GM12891 (cell line): Measurements from ENCODE around the gene DCLK1.

Experiments
- DNase-seq: peaks from one replicate; pipeline ENCODE4 v3.0.0; 2011; ENCODE audit warnings: low spot score; ENCODE audit not compliant: insufficient read length
- FAIRE-seq: peaks from 2 replicates; lab custom pipeline; 2011; peaks lifted over from hg19 to GRCh38; lab: Jason Lieb, UNC
- PAX5 ChIP-seq: IDR thresholded peaks from 2 replicates; pipeline ENCODE4 v1.6.1; 2011; ENCODE audit warnings: low read length, moderate library complexity, mild to moderate bottlenecking; ENCODE audit not compliant: insufficient read depth, severe bottlenecking
- POLR2A ChIP-seq: IDR thresholded peaks from 2 replicates; pipeline ENCODE4 v1.6.1; 2011; ENCODE audit warnings: low read depth, low read length, control low read depth
- POLR2AphosphoS5 ChIP-seq: IDR thresholded peaks from 2 replicates; pipeline ENCODE4 v1.6.1; 2011; ENCODE audit warnings: low read depth, low read length, control low read depth
- POU2F2 ChIP-seq: IDR thresholded peaks from 2 replicates; pipeline ENCODE4 v1.6.1; 2011; ENCODE audit warnings: low read depth, mild to moderate bottlenecking, control low read depth, low read length, moderate library complexity
- SPI1 ChIP-seq: IDR thresholded peaks from 2 replicates; pipeline ENCODE4 v1.6.1; 2011; ENCODE audit warnings: low read depth, low read length, control low read depth
- TAF1 ChIP-seq: IDR thresholded peaks from 2 replicates; pipeline ENCODE4 v1.6.1; 2011; ENCODE audit warnings: low read depth, low read length, control low read depth

DCLK1 gene

DNA sequence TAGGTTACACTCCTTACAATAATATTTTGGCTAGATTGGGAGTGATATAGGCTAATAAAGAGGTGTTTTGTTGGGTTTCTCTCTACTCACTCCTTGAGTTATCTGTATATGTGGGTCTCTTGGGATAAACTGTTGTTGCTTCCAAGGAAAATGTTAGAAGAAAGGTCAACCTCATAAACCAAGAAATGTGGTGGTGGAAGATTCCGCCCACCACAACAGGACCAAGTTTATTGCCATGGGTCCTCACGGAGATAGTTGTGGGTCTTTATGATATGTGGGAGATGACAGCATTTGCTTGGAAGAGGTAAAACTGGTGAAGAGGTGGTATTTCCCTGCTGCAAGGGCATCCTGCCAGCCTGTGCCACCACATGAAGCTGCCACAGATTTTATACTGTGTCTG lies 259.6 kb downstream of the DCLK1 start:
- TF ChIP-seq PAX5: no peak
- no peak for TF ChIP-seq POLR2AphosphoS5
- no peak for TF ChIP-seq POU2F2
- no peak for TF ChIP-seq SPI1
- TF ChIP-seq POLR2A: no peak
- no peak for TF ChIP-seq TAF1
- FAIRE-seq (no peak), DNase-seq (no peak)

DNA sequence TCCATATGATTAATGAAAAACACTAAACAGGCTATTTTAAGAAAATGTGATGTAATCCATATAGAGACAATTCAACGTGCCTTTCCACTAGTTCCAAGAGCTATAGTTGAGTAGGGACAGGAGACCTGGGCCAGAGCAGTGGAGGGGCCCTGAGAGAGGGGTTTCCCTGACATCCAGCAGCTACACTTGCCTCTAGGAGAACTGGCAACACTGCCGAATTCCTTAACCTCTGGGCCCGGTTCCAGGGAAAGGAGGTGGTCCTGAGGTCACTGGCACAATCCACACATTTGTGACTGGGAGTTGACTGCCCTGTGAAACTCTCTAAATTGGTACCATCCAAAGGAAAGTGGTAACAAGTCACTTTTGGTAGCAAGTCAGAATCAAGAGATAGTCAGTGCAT lies 264.4 kb downstream of the DCLK1 start:
- no peak for FAIRE-seq
- TF ChIP-seq POLR2A: no peak
- no peak for TF ChIP-seq PAX5
- no peak for TF ChIP-seq POLR2AphosphoS5
- no peak for TF ChIP-seq SPI1
- TF ChIP-seq POU2F2: no peak
- no peak for TF ChIP-seq TAF1

DNA sequence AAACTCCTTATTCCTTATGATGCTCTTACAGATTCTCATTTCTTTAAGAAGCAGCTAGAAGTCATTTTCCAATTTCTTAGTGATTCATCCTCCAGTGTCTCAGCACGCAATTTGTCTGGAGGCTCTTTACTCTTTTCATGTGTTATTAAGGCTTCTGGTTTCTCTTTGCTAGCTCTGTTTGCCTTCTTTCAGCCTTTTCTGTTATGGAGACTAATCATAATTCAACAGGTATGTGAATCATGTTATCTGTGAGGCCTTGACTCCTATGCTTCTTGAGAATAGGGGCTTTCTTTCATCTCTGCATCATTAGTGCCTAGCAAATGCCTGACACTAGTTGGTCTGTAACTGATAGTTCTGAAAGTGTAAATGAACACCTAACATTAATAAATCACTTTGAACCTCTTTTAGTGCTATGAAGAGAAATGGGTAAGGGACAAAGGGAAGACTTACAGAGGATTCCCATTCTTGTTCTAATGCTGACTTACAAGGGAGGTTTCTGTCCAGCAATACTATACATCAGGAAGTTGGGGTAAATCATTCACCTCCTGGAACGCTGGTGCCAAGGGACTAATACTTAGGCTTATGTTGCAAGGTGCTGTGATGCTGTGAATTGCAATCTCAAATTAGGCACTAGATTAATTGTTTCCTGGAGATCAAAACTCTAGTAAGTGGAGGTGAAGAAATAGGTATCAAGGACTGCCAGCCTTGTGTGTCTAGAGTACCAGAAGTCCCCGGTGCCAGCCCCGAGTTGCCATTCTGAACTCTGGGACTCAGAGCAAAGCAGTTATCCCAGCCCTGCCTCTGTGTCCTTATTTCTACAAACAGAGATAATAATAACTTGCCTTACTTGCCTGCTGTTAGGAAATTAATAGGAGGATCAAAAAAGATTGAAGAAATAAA lies 265.6 kb downstream of the DCLK1 start:
- DNase-seq (no peak), FAIRE-seq (no peak)
- no peak for TF ChIP-seq SPI1
- TF ChIP-seq POLR2A: no peak
- no peak for TF ChIP-seq TAF1
- no peak for TF ChIP-seq POLR2AphosphoS5
- TF ChIP-seq PAX5: no peak
- TF ChIP-seq POU2F2: no peak

More for the DNA sequence above, 264.4 kb downstream of the DCLK1 start:
- no peak for DNase-seq

DNA sequence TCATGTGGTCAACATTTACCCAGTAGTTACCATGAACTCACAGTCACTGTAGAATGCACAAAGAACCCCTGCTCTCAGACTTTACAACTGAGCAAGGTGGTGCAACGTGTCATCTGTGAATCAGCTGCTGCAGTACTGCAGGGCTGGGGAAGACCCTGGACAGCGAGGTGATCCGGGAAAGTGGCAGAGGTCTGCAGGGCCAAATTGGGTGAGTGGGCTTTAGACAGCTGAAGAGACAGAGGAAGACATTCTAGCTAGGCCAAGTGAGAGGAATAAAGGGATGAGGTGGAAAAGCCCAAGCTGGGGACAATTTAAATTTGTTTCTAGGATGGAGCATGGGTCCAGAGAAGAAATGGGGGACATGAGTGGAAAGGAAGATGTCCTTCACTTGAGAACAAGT lies 270.5 kb downstream of the DCLK1 start:
- no peak for TF ChIP-seq PAX5
- no peak for TF ChIP-seq POLR2AphosphoS5
- TF ChIP-seq POLR2A: no peak
- no peak for TF ChIP-seq SPI1
- TF ChIP-seq POU2F2: no peak
- TF ChIP-seq TAF1: no peak
- FAIRE-seq (no peak), DNase-seq (no peak)

DNA sequence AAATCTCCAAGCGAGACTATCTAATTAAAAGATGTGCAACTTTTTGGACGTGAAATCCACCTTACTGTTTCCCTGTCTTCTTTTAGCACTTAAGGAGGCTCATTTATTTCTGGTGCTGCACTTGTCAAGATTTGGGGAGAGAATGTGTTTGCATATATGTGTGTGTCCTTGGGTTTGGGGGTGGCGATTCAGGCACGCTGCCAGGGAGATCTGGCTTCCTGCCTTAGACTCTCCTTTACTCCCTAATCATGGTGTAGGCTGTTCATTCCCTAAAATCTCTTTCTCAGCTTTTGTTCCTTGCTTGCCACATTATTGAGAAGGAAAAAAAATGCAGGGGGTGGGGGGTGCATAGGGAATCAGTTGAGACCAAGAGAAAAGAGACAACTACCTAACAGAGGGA lies 271.2 kb downstream of the DCLK1 start:
- TF ChIP-seq TAF1: no peak
- TF ChIP-seq POLR2A: no peak
- TF ChIP-seq POU2F2: no peak
- FAIRE-seq (no peak), DNase-seq (no peak)

DNA sequence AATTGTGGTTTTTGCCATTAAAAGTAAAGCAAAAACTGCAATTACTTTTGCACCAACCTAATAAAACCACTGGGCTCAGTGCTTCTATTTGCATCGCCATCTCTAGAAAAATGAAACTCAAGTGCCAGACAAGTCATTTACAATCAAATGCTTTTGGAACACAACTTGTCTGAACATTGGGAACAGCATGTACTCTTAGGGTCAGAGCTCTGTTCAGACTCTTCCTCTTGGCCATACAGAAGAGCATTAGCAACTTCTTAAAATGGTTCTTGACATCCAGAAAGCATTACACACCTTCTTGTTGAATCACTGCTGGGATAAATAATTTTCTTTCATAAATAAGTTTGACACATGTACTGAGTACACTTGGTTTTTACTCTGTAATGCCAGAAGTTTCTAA lies 272.5 kb downstream of the DCLK1 start:
- no peak for DNase-seq
- no peak for FAIRE-seq
- TF ChIP-seq SPI1 (no peak), POLR2A (no peak), POLR2AphosphoS5 (no peak), POU2F2 (no peak), PAX5 (no peak)

DNA sequence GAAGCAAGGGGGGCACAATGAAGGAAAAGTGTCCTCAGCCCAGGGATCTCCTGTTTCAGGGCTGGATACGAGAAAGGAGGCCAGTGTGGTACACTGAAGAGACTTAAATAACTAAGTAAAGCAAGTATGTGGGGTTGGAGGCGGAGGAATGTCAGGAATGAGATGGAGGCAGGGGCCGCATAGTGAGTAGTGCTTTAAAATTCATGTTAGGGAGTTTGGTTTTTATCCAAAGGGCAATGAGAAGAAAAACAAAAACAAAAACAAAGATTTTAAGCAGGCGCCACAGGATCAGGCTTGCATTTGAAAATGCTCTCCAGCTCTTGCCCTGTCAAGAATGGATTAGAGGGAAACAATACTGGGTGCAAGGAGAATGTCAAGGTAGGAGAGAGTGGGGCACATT lies 273.4 kb downstream of the DCLK1 start:
- no peak for FAIRE-seq
- no peak for DNase-seq
- TF ChIP-seq SPI1: no peak
- no peak for TF ChIP-seq POLR2AphosphoS5
- no peak for TF ChIP-seq TAF1
- TF ChIP-seq PAX5: no peak
- TF ChIP-seq POU2F2: no peak
- no peak for TF ChIP-seq POLR2A

DNA sequence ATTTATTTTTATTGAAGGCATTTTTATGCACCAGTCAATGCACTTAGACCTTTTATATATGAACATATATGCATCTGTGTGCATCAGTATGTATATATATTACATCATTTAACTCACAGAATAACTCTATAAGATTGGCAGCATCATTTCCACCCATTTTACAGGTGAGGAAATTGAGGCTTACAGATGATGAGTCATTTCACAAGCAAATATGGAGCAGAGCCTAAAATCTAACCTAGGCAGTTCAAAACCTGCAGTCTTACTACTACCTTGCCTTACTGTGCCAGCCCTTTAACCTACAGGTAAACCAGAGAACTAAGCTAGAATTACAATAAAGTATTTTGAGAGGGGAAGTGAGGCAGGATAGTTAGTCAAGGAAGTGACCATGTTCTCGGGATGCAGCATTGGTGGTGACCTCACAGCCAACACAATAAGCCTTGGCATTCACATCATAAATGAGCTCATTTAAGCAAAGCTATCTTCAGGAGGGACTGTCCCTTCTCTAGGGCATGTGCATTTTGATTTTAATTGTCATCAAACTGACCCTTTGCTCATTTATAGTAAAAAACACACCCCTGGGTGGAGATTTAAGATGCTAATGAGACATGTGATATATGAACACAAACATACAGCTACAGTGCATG lies 274.3 kb downstream of the DCLK1 start:
- DNase-seq (no peak), FAIRE-seq (no peak)
- TF ChIP-seq POU2F2 (no peak), POLR2A (no peak), SPI1 (no peak), PAX5 (no peak), POLR2AphosphoS5 (no peak), TAF1 (no peak)

DNA sequence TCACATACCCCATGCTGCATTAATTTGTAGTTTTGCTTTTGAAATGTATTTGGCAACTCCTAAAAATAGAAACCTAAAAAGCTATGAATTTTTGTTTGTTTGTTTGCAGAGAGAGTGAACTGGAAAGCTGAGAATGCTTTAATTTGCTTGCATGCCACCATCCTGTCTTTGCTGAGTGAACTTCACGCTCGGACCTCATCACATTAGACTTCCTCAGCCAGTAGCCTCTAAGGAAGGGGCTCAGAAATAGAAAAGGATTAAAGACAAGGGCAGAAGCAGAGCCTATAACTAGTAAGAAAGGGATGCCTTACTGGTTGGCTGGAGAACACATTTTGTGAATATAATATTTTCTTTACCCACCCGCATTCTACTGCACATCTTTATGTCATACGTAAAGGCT lies 275.1 kb downstream of the DCLK1 start:
- no peak for FAIRE-seq
- DNase-seq: no peak
- TF ChIP-seq POLR2A: no peak
- TF ChIP-seq PAX5: no peak
- no peak for TF ChIP-seq POLR2AphosphoS5
- TF ChIP-seq SPI1: no peak
- no peak for TF ChIP-seq TAF1
- TF ChIP-seq POU2F2: no peak

DNA sequence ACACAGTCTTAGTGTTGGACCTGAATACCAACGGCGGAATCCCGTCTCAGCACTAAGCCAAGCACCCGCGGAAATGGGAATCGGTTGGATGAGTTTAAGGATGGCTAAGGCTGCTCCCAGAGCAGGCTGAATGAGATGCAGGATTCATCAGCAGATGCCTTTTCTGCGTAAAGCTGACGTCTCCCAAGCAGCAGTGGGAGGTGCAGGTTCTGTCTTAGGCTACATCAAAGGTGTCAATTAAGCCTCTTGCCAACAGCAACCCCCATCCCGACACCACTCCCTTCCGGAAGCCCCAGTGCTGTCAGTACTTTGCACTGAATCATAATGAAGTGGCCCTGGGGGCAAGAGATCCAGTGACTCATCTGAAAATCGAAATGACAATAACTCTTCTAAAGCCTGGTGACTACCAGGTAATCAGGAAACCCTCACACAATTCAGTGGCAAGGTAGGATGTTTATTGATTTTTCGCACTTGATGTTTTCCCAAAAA lies 275.6 kb downstream of the DCLK1 start:
- DNase-seq: no peak

More for the DNA sequence above, 275.6 kb downstream of the DCLK1 start:
- no peak for TF ChIP-seq PAX5
- no peak for TF ChIP-seq POLR2AphosphoS5
- no peak for TF ChIP-seq POU2F2
- no peak for TF ChIP-seq SPI1
- TF ChIP-seq POLR2A: no peak
- no peak for TF ChIP-seq TAF1
- FAIRE-seq: no peak
